ENCODE data around the gene MRTFA. TPM values are rescaled to one million over a fixed set of nuclear protein-coding genes. Genes with fewer than 3 reads are reported as not detected.

The MRTFA gene
- total and polyA plus RNA-seq, 10 donors, result 17.6 to 138 (median 83.9) TPM

GRCh38 chr22:40408718-40409612 is 227.6 kb downstream of the MRTFA start:
- DNase-seq, result no peak
- Histone ChIP-seq H3K27me3 (replicated peaks in 1 of 7) (no peaks in the 10 kb centered on the region), H3K4me1 (peaks cover 0 to 39% (median 19%) of the 10 kb centered on the region in 6 donors), H3K36me3 (peaks cover 0 to 99% (median 81%) of the 10 kb centered on the region in 6 donors), H3K4me3 (no peak overlapping the region), H3K9me3 (no peaks in the 10 kb centered on the region), H3K27ac (peak overlapping the region in 3 of 8 donors; percentile 7 to 38 (median 10))
- intact Hi-C loops (cut with DNase I; ENCODE audit: low total_unique reads), result no loop called here
- no peak for TF ChIP-seq CTCF (IDR thresholded peaks at IDR 0.05 in 8 of 11, conservative IDR thresholded peaks at IDR 0.05 in 3 of 11)
- TF ChIP-seq POLR2AphosphoS5 (IDR thresholded peaks at IDR 0.05), result no peak
- TF ChIP-seq POLR2A (IDR thresholded peaks at IDR 0.05), result no peak
- WGBS, 5 donors, result 77 to 94% (median 92%) methylated on average over 7 to 21 of the region's 21 CpGs

DNA sequence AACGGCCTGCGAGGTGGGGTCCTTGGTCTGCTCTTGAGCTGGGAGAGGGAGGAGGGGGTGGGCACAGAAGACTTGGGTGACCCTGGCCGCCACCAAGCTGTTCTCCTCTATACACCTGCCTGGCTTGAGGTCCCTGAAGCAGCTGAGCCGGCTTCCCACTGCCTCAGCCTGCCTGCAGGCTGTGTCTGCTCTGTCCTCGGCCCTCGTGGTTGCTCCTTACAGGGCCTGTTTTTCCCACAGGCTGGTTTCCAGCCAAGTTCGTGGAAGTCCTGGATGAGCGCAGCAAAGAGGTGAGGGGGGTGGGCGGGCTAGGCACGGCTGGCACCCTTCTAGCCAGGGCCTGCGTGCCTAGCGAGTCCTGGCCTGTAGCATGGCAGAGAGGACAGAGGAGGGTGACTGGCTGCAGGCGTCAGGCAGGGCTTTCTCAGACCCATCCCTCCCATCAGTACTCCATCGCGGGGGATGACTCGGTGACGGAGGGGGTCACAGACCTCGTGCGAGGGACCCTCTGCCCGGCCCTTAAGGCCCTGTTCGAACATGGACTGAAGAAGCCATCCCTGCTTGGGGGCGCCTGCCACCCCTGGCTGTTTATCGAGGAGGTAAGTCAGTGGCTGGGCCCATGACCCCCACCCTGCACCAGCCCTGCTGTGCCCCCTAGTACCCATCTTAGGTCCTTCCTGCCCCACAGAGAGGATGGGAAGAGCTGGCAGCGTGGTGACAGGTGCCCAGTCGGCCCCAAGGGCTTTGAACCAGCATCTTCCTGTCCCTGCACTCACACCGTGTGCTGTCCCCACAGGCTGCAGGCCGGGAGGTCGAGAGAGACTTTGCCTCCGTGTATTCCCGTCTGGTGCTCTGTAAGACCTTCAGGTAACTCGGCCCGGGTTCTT is 228.4 kb downstream of the MRTFA start:
- Histone ChIP-seq H3K9me3 (no peaks in the 10 kb centered on the region), H3K4me1 (peaks cover 0 to 39% (median 10%) of the 10 kb centered on the region in 6 donors), H3K4me3 (no peak overlapping the region), H3K27me3 (replicated peaks in 1 of 7) (no peaks in the 10 kb centered on the region), H3K36me3 (peaks cover 0 to 99% (median 85%) of the 10 kb centered on the region in 6 donors), H3K27ac (peak overlapping the region in 2 of 8 donors; percentile 10 to 38)
- TF ChIP-seq POLR2AphosphoS5 (IDR thresholded peaks at IDR 0.05) (peak in 2 of 3 donors; percentile 34 to 50), POLR2A (IDR thresholded peaks at IDR 0.05) (no peak)
- peak; percentile 75 for DNase-seq
- WGBS, 5 donors, result 85 to 93% (median 90%) methylated on average over 20 to 32 of the region's 32 CpGs
- intact Hi-C loops (cut with DNase I; ENCODE audit: low total_unique reads), result no loop called here

GRCh38 chr22:40407021-40407761 is 229.3 kb downstream of the MRTFA start:
- no peaks in the 10 kb centered on the region for H3K27me3 ChIP-seq (replicated peaks in 1 of 7)
- intact Hi-C loops (cut with DNase I; ENCODE audit: low total_unique reads), result no loop called here
- no peaks in the 10 kb centered on the region for H3K9me3 ChIP-seq
- peaks cover 0 to 98% (median 86%) of the 10 kb centered on the region in 6 donors for H3K36me3 ChIP-seq
- 90 to 93% (median 92%) methylated on average over 27 to 37 of the region's 37 CpGs for WGBS, 5 donors
- no peak overlapping the region for H3K27ac ChIP-seq
- peaks cover 4 to 39% (median 10%) of the 10 kb centered on the region in 6 donors for H3K4me1 ChIP-seq
- H3K4me3 ChIP-seq, result no peak overlapping the region
- no peak for TF ChIP-seq POLR2A (IDR thresholded peaks at IDR 0.05)
- TF ChIP-seq POLR2AphosphoS5 (IDR thresholded peaks at IDR 0.05), result peak in 2 of 3 donors; percentile 32 to 71
- peak; percentile 76 for DNase-seq

DNA sequence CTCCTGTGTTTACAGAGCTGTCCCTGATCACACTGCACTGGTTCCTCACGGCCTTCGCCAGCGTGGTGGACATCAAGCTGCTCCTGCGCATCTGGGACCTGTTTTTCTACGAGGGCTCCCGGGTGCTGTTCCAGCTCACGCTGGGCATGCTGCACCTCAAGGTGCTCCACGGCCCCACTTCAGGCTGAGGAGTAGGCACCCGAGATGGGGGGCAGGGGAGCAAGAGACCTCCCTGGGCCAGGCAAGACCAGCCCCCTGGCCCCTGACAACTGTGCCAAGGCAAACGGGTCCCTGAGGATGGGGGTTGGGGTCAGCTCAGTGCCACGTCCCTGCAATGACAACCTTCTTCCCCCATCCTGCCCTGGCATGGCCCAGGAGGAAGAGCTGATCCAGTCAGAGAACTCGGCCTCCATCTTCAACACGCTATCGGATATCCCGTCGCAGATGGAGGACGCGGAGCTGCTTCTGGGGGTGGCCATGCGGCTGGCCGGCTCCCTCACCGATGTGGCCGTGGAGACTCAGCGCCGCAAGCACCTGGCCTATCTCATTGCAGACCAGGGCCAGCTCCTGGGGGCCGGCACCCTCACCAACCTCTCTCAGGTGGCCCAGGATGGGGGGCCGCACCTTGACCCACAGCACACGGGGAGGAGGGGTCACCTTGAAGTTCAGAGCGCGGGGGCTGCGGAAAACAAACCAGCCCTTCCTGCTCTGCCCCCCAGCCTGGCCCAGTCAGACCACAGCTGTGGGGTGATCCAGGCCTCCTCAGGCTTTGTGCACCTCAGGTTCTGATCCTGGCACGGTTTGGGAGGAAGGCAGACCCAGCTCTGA is 230.2 kb downstream of the MRTFA start:
- H3K27ac ChIP-seq, result no peak overlapping the region
- intact Hi-C loops (cut with DNase I; ENCODE audit: low total_unique reads), result no loop called here
- no peak overlapping the region for H3K4me3 ChIP-seq
- TF ChIP-seq POLR2A (IDR thresholded peaks at IDR 0.05) (no peak), POLR2AphosphoS5 (IDR thresholded peaks at IDR 0.05) (peak in 1 of 3 donors; percentile 44)
- DNase-seq, result peak; percentile 74
- H3K4me1 ChIP-seq, result peaks cover 8 to 41% (median 17%) of the 10 kb centered on the region in 6 donors
- no peaks in the 10 kb centered on the region for H3K27me3 ChIP-seq (replicated peaks in 1 of 7)
- 93 to 97% (median 96%) methylated on average over 24 to 31 of the region's 31 CpGs for WGBS, 5 donors
- peaks cover 0 to 98% (median 85%) of the 10 kb centered on the region in 6 donors for H3K36me3 ChIP-seq
- no peaks in the 10 kb centered on the region for H3K9me3 ChIP-seq
